Measurements from ENCODE around the gene ETHE1. TPM values are rescaled to one million over a fixed set of nuclear protein-coding genes. Genes with fewer than 3 reads are reported as not detected.
"Not testable (repeated sequence)": the region's sequence is repeated elsewhere in the genome, so short reads cannot be mapped to it uniquely, and the experiment has no call there.

The ETHE1 gene
- total and polyA plus RNA-seq, 7 donors = 13.0 to 22.8 (median 18.5) TPM

DNA sequence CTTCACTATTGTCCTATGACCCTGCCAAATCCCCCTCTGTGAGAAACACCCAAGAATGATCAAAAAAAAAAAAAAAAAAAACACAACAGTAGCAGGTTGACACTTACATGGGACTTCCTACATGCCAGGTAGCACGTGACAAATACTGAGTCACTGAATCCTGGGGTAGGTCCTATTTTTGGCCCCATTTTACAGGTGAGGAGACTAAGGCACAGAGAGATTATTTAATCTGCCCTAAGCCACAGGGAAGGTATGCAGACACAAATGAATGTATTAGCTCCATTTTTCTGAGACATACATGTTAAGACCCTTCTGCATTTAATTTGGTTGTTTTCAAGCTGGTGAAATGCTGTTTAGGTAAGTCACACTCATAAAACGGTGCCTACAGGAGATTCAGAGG, 21.7 kb upstream of the ETHE1 start:
- H3K9me3 ChIP-seq = no peaks in the 10 kb centered on the region
- H3K27me3 ChIP-seq (ENCODE audit: insufficient read depth in 3 of 3, low read length in 2 of 3) = no peaks in the 10 kb centered on the region
- no peak overlapping the region for H3K4me3 ChIP-seq
- no peak overlapping the region for H3K27ac ChIP-seq
- WGBS, 3 donors = 88 to 93% (median 90%) methylated on average over 2 of the region's 2 CpGs
- TF ChIP-seq, protein P1, sequence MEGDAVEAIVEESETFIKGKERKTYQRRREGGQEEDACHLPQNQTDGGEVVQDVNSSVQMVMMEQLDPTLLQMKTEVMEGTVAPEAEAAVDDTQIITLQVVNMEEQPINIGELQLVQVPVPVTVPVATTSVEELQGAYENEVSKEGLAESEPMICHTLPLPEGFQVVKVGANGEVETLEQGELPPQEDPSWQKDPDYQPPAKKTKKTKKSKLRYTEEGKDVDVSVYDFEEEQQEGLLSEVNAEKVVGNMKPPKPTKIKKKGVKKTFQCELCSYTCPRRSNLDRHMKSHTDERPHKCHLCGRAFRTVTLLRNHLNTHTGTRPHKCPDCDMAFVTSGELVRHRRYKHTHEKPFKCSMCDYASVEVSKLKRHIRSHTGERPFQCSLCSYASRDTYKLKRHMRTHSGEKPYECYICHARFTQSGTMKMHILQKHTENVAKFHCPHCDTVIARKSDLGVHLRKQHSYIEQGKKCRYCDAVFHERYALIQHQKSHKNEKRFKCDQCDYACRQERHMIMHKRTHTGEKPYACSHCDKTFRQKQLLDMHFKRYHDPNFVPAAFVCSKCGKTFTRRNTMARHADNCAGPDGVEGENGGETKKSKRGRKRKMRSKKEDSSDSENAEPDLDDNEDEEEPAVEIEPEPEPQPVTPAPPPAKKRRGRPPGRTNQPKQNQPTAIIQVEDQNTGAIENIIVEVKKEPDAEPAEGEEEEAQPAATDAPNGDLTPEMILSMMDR (IDR thresholded peaks at IDR 0.05) = no peak
- DNase-seq = no peak
- intact Hi-C loops (cut with DNase I) = no loop called here
- H3K36me3 ChIP-seq (ENCODE audit: insufficient read depth in 1 of 2, low read depth in 1 of 2) = peaks cover 3 to 73% of the 10 kb centered on the region in 2 donors
- no peak for ATAC-seq
- no peaks in the 10 kb centered on the region for H3K4me1 ChIP-seq

GRCh38 chr19:43547926-43548325, 20.9 kb upstream of the ETHE1 start:
- H3K4me3 ChIP-seq; H3K9me3 ChIP-seq; H3K27ac ChIP-seq; H3K27me3 ChIP-seq (ENCODE audit: insufficient read depth in 3 of 3, low read length in 2 of 3); ATAC-seq; H3K4me1 ChIP-seq; intact Hi-C loops (cut with DNase I); DNase-seq: not testable (repeated sequence)
- peaks cover 3 to 71% of the 10 kb centered on the region in 2 donors for H3K36me3 ChIP-seq (ENCODE audit: insufficient read depth in 1 of 2, low read depth in 1 of 2)
- WGBS, 3 donors = 67 to 94% (median 85%) methylated on average over 3 to 19 of the region's 24 CpGs

DNA sequence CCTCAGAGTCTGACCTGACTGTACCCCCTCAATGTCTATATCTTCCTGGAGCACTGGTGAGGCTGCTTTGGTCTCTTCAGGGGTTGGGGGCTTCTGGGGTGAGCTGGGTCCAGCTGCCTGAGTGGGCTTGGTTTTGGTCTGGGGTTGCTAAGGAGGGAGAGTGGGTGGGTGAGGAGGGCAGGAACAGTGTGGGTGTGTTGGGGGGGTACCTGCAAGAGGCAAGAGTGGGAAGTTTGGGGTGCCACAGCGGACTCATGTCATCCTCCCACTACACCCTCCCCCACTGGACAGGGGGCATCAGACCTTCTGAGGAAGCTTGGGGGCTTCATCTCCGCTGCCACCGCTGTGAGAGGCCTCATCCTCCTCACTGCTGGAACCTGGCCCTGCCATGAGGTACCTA, 19.6 kb upstream of the ETHE1 start:
- ATAC-seq = no peak
- Histone ChIP-seq H3K4me1 (no peaks in the 10 kb centered on the region), H3K36me3 (ENCODE audit: insufficient read depth in 1 of 2, low read depth in 1 of 2) (peaks cover 3 to 75% of the 10 kb centered on the region in 2 donors), H3K27me3 (ENCODE audit: insufficient read depth in 3 of 3, low read length in 2 of 3) (no peaks in the 10 kb centered on the region), H3K9me3 (no peaks in the 10 kb centered on the region), H3K27ac (no peak overlapping the region), H3K4me3 (no peak overlapping the region)
- 97 to 100% (median 100%) methylated on average over 3 of the region's 3 CpGs for WGBS, 3 donors
- intact Hi-C loops (cut with DNase I) = no loop called here
- DNase-seq = no peak
- TF ChIP-seq, protein P1 (IDR thresholded peaks at IDR 0.05) = no peak

DNA sequence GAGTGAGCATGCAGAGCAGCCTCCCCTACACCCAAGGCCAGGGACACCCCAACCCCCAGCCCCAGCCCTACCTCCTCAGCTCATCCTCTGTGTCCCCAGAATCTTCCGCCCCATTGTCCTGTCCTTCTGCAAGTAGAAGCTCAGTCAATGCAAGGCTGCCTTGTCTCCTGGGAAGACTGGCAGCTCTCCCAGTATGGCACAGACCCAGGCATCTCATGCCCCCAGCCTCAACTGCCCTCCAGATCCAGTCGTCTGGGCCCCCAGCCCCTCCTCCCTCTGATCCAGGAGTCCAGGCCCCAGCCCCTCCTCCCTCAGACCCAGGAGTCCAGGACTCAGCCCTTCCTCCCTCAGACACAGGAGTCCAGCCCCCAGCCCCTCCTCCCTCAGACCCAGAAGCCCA, 19.0 kb upstream of the ETHE1 start:
- DNase-seq (no peak), ATAC-seq (no peak)
- no peaks in the 10 kb centered on the region for H3K9me3 ChIP-seq
- H3K27ac ChIP-seq = no peak overlapping the region
- H3K4me3 ChIP-seq = no peak overlapping the region
- no peaks in the 10 kb centered on the region for H3K27me3 ChIP-seq (ENCODE audit: insufficient read depth in 3 of 3, low read length in 2 of 3)
- TF ChIP-seq, protein P1 (IDR thresholded peaks at IDR 0.05) = no peak
- intact Hi-C loops (cut with DNase I) = no loop called here
- H3K36me3 ChIP-seq (ENCODE audit: insufficient read depth in 1 of 2, low read depth in 1 of 2) = peaks cover 3 to 75% of the 10 kb centered on the region in 2 donors
- H3K4me1 ChIP-seq = no peaks in the 10 kb centered on the region
- WGBS, 3 donors = 80 to 100% (median 86%) methylated on average over 1 to 2 of the region's 2 CpGs

DNA sequence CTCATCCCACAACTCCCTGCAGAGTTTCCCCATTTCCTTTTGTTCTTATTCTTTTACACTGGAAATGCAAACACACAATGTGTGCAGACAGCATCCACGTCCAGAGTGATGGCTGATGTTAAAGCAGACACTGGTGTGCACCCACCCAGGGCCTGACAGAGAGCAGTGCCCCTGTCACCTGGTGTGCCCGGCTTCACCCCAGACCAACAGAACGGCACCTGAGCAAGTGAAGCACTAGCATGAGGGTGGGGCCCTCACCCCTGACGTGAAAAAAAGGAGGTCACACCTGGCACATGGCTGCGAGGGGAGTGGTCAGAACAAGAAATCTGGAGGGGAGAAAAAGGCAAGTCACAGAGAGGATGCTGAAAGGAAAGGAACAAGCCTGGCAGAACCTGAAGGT, 18.3 kb upstream of the ETHE1 start:
- DNase-seq (no peak), ATAC-seq (no peak)
- H3K4me3 ChIP-seq = no peak overlapping the region
- H3K9me3 ChIP-seq = no peaks in the 10 kb centered on the region
- 89 to 94% (median 94%) methylated on average over 5 of the region's 5 CpGs for WGBS, 3 donors
- H3K36me3 ChIP-seq (ENCODE audit: insufficient read depth in 1 of 2, low read depth in 1 of 2) = peaks cover under 1 to 74% of the 10 kb centered on the region in 2 donors
- intact Hi-C loops (cut with DNase I) = no loop called here
- TF ChIP-seq, protein P1 (IDR thresholded peaks at IDR 0.05) = no peak
- no peaks in the 10 kb centered on the region for H3K4me1 ChIP-seq
- H3K27me3 ChIP-seq (ENCODE audit: insufficient read depth in 3 of 3, low read length in 2 of 3) = no peaks in the 10 kb centered on the region
- no peak overlapping the region for H3K27ac ChIP-seq
